Nephron (organoid): ENCODE results near the gene SUPT20HL2.
A peak's percentile ranks its signal among the peaks of the same experiment; 100 is the strongest.

ENCODE experiments used
- H3K27ac Mint-ChIP-seq, 3 experiments: 2 replicates each; pipeline ENCODE4 v1.8.0; 2020; ENCODE audit warnings: mixed read lengths in 3 of 3, mild to moderate bottlenecking in 2 of 3, moderate library complexity in 1 of 3
- H3K27me3 Mint-ChIP-seq: 2 replicates; pipeline ENCODE4 v1.8.0; 2021; ENCODE audit warnings: low read depth, mild to moderate bottlenecking, moderate library complexity, mixed read lengths
- H3K36me3 Mint-ChIP-seq: 2 replicates; pipeline ENCODE4 v1.8.0; 2020; ENCODE audit warnings: low read depth, mixed read lengths
- H3K4me1 Mint-ChIP-seq: 2 replicates; pipeline ENCODE4 v1.8.0; 2020; ENCODE audit warnings: mixed read lengths
- H3K4me3 Mint-ChIP-seq, 3 experiments: 2 replicates each; pipeline ENCODE4 v1.8.0; 2020; ENCODE audit warnings: mild to moderate bottlenecking in 3 of 3, mixed read lengths in 3 of 3, moderate library complexity in 2 of 3
- H3K9me3 Mint-ChIP-seq: 2 replicates; pipeline ENCODE4 v1.8.0; 2020; ENCODE audit warnings: mixed read lengths
- CTCF ChIP-seq, 3 experiments: fragments of 200-600 bp; sonication (generic); IDR thresholded peaks; one replicate each; pipeline ENCODE4 v1.5.0; 2021; ENCODE audit warnings: antibody characterized with exemption in 3 of 3; ENCODE audit not compliant: unreplicated experiment in 3 of 3

Gene SUPT20HL2

GRCh38 chrX:24347881-24348280 lies 34.0 kb upstream of the SUPT20HL2 start:
- H3K36me3 Mint-ChIP-seq: no peaks in the 10 kb centered on the region
- no peak for TF ChIP-seq CTCF (IDR thresholded peaks at IDR 0.05; ENCODE audit: unreplicated experiment in 3 of 3)

GRCh38 chrX:24343719-24344118 lies 29.9 kb upstream of the SUPT20HL2 start:
- H3K27ac Mint-ChIP-seq: peak overlapping the region; percentile 31 to 80 (median 79)
- no peaks in the 10 kb centered on the region for H3K27me3 Mint-ChIP-seq
- H3K4me3 Mint-ChIP-seq: no peak overlapping the region
- no peaks in the 10 kb centered on the region for H3K36me3 Mint-ChIP-seq
- no peak for TF ChIP-seq CTCF (IDR thresholded peaks at IDR 0.05; ENCODE audit: unreplicated experiment in 3 of 3)
- H3K9me3 Mint-ChIP-seq: no peaks in the 10 kb centered on the region
- peaks cover 30% of the 10 kb centered on the region for H3K4me1 Mint-ChIP-seq

More at GRCh38 chrX:24347881-24348280, 34.0 kb upstream of the SUPT20HL2 start:
- Mint-ChIP-seq H3K4me1 (peaks cover 30% of the 10 kb centered on the region), H3K27ac (peak overlapping the region; percentile 81 to 91 (median 90)), H3K4me3 (peak overlapping the region in 1 of 3 experiments; percentile 19), H3K27me3 (peaks cover 3% of the 10 kb centered on the region), H3K9me3 (no peaks in the 10 kb centered on the region)

- Mint-ChIP-seq H3K9me3 (no peaks in the 10 kb centered on the region), H3K27ac (no peak overlapping the region), H3K27me3 (no peaks in the 10 kb centered on the region), H3K4me3 (no peak overlapping the region), H3K36me3 (no peaks in the 10 kb centered on the region), H3K4me1 (peaks cover 18% of the 10 kb centered on the region)
- TF ChIP-seq CTCF (IDR thresholded peaks at IDR 0.05; ENCODE audit: unreplicated experiment in 3 of 3): no peak
Measured at GRCh38 chrX:24341795-24342194, 27.9 kb upstream of the SUPT20HL2 start.

GRCh38 chrX:24340501-24340900 lies 26.6 kb upstream of the SUPT20HL2 start:
- no peak for TF ChIP-seq CTCF (IDR thresholded peaks at IDR 0.05; ENCODE audit: unreplicated experiment in 3 of 3)
- H3K36me3 Mint-ChIP-seq: no peaks in the 10 kb centered on the region
- H3K27ac Mint-ChIP-seq: no peak overlapping the region
- H3K4me3 Mint-ChIP-seq: no peak overlapping the region
- no peaks in the 10 kb centered on the region for H3K27me3 Mint-ChIP-seq
- H3K9me3 Mint-ChIP-seq: peaks cover 3% of the 10 kb centered on the region
- H3K4me1 Mint-ChIP-seq: peaks cover 15% of the 10 kb centered on the region

- Mint-ChIP-seq H3K36me3 (no peaks in the 10 kb centered on the region), H3K9me3 (peaks cover 3% of the 10 kb centered on the region), H3K27ac (no peak overlapping the region), H3K4me1 (peaks cover 9% of the 10 kb centered on the region), H3K4me3 (no peak overlapping the region), H3K27me3 (no peaks in the 10 kb centered on the region)
- TF ChIP-seq CTCF (IDR thresholded peaks at IDR 0.05; ENCODE audit: unreplicated experiment in 3 of 3): no peak
Measured at GRCh38 chrX:24339911-24340310, 26.0 kb upstream of the SUPT20HL2 start.

GRCh38 chrX:24335871-24336270 lies 22.0 kb upstream of the SUPT20HL2 start:
- Mint-ChIP-seq H3K27me3 (no peaks in the 10 kb centered on the region), H3K27ac (peak overlapping the region in 2 of 3 experiments; percentile 12 to 67), H3K36me3 (no peaks in the 10 kb centered on the region), H3K4me3 (no peak overlapping the region), H3K4me1 (peaks cover 12% of the 10 kb centered on the region), H3K9me3 (peaks cover 3% of the 10 kb centered on the region)
- no peak for TF ChIP-seq CTCF (IDR thresholded peaks at IDR 0.05; ENCODE audit: unreplicated experiment in 3 of 3)
